ENCODE results near the gene PCBP3.
"Not testable (repeated sequence)": the region's sequence is repeated elsewhere in the genome, so short reads cannot be mapped to it uniquely, and the experiment has no call there.

The PCBP3 gene

DNA sequence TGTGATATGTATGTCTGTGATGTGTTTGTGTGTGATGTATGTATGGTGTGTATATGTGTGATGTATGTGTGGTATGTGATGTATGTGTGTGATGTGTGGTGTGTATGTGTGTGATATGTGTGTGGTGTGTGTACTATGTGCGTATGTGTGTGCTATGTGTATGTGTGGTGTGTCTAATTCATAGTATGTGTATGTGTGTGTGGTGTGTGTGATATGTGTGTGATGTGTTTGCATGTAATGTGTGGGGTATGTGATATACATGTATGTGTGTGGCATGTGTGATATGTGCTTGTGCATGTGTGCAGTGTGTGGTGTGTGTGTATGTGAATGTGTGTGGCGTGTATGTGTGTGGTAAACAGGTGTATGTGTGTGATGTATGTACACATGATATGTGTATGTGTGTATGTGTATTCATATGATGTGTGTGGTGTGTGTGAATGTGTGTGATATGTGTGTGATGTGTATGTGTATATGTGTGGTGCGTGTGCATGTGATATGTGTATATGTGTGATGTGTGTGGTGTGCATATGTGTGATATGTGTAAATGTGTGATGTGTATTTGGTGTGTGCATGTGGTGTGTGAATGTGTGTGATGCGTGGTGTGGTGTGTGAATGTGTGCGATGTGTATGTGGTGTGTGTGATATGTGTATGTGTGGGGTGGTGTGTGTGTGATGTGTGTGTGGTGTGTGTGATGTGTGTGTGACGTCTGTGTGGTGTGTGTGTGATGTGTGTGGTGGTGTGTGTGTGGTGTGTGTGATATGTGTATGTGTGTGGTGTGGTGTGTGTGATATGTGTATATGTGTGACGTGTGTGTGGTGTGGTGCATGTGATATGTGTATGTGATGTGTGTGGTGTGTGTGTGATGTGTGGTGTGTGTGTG is 8.0 kb upstream of the PCBP3 start:
- DNase-seq (ENCODE audit: low spot score): no peak

DNA sequence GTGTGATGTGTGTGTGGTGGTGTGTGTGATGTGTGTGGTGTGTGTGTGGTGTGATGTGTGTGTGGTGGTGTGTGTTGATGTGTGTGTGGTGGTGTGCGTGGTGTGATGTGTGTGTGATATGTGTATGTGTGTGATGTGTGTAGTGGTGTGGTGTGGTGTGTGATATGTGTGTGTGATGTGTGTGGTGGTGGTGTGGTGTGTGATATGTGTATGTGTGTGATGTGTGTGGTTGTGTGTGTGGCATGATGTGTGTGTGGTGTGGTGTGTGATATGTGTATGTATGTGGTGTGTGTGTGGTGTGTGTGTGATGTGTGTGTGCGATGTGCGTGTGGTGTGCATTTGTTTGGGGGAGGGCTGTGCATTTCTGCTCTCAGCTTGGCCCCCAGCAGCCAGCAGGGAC is 7.1 kb upstream of the PCBP3 start:
- no peak for DNase-seq (ENCODE audit: low spot score)

DNA sequence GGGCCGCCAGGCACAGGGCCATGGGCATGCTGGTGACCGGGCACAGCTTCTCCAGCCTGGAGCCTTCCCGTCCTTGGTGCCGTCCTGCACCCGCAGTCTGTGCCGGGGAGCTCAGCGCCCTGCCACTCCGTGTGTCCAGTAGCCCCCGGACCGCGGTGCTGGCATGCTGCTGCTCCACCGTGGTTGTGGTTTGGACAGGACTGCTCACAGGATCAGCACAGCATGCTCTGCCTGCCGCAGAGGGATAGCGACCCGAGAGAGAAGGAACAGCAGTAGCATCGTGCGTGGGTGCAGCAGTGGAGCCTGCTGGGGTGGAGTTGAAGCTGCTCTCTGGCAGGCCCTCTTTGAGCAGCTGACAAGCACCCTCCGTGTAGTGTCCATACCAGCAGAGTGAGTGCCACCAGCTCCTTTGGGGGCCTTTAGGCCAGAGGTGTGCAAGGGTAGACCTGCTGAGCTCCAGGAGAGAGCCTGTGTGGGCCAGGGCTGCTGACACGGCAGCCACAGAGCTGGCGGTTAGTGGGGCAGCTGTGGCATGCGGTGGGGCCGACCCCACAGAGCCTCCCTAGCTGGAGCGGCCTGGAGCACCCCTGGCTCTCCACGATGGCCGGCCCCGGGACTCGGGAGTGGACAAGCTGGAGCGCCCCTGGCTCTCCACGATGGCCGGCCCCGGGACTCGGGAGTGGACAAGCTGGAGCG is 6.4 kb upstream of the PCBP3 start:
- no peak for DNase-seq (ENCODE audit: low spot score)

DNA sequence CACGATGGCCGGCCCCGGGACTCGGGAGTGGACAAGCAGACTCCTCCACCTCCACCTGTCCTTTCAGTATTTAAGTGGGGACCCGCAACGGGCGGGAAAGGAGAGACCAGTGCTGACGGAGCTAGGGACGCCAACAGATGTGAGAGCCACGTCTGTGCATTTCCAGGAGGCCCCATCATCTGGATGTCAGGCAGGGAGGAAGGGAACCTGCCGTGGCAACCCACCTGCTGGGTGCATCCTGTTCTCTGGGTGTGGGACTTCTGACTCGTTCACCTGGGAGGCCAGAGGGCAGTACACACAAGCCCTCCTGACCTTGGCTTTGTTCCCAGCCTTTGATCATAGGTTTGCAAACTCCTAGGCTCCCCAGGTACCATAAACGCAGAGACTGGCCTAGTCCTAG is 5.6 kb upstream of the PCBP3 start:
- DNase-seq (ENCODE audit: low spot score): no peak

DNA sequence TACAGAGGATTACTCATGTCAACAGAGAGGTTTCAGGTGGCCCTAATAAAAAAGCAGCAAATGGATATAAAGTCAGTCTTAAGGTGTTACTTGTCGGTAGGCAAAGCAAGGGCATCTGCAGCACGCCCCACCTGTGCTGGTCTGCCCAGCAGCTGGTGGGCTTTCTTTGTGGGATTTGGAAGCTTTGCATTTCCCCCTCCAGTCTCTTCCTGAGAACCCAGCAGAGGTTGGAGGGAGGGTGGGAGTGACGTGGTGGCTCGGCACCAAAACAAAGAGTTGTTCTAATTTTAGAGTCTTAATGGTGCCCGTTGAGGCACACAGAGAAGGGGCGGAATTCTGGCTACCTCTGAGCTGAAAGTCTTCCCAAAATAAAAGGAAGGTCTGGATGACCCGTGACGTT is 4.8 kb upstream of the PCBP3 start:
- DNase-seq (ENCODE audit: low spot score): no peak

DNA sequence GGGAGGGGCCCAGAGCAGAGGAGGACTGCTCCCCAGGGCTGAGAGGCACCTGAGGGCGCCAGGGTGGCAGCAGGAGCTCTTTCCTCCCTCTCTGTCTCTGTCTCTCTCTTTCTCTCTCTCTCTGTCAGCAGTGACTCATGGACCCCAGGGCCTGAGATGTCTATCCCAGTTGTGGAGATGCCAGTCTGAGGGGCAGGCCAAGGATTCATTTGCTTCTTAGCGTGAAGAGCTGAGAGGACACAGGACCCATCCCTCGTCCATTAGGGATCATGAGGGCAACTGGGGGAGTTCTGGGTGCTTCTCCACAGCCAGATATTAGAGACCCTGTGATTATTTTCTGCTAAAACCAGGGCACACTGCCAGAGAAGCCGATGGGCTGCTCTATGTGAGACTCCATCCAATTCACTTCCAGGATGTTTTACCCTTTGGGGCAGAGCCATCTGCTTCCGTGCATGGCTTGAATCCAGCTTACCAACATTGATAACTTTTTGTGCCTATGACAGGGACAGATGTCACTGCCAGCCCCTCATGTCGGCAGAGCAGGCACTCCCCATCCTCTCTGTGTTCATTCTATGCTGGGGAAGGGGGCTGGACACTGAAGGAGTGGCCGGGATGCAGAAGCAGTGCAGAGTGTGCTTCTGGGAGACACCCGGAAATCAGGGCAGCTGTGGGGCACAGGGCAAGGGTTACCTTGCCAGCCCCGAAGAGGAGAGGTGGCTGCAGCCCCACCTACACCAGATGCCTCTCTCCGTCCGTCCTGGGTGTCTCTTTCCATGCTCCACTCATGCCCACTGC is 4.1 kb upstream of the PCBP3 start:
- no peak for DNase-seq (ENCODE audit: low spot score)

DNA sequence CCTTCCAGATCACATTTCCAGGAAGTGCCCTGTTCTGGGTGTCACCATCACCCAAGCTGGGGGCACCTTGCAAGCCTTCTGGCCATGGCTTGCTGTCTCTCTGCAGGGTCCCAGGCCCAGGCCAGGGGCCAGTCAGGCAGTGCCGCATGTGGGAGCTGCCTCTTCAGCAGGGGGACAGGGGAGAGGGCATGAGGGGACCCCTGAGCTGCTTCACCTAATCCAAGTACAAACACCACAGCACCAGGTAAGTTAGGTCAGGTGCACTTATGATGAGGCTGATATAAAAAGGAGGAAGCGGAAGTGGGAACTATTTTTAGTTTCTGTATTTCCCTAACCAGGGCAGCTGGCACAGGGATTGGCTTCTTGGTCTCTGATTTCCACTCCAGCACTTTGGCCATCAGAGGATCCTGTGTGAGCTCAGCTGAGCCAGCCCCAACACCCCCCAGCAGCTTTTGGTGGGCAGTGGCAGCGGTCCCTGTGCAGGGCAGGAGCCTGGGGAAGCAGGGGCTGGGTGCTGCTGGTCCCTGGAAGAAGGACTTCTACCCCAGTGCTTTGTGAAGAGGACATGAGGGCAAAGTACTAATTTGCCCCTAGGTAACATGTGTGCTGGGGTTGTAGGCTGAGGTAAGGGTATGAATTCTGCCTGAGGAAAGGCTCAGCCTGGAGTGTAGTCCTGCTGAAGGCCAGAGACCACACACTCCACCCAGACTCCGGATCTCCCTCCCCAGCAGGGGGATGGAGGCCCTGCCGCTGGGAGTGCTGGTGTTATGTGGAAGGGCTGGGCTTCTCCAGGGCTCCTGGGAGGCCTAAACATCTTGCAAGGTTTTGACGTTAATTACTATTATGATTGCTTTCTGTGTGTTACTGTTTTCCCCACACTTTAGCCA is 3.3 kb upstream of the PCBP3 start:
- no peak for DNase-seq (ENCODE audit: low spot score)

DNA sequence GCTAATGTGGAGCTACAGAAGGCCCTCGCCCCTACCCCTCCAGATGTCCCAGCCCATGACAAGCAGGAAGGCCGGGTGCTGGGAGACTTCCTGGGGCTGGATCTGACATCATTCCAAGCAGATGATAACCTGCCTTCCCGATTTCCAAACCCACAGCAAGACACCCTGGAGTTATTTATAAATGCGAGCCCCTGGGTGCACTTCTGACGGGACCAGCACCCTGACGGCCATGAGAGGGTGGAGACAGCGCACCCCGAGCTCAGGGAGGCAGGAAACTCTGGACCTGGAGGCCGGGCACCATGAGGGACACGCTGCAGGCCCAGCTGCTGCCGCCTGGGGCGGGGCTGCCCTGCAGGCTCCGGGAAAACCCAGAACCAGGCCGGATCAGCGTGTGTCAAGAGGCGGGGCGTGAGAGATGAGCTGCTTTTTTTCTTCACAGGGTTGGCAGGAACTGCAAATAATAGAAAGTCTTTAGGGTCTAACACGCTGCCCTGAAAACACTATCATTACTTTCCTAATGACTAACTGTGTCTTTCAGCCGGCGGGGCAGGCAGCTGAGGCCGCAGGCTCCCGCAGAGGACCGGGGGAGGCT is 2.5 kb upstream of the PCBP3 start:
- no peak for DNase-seq (ENCODE audit: low spot score)

DNA sequence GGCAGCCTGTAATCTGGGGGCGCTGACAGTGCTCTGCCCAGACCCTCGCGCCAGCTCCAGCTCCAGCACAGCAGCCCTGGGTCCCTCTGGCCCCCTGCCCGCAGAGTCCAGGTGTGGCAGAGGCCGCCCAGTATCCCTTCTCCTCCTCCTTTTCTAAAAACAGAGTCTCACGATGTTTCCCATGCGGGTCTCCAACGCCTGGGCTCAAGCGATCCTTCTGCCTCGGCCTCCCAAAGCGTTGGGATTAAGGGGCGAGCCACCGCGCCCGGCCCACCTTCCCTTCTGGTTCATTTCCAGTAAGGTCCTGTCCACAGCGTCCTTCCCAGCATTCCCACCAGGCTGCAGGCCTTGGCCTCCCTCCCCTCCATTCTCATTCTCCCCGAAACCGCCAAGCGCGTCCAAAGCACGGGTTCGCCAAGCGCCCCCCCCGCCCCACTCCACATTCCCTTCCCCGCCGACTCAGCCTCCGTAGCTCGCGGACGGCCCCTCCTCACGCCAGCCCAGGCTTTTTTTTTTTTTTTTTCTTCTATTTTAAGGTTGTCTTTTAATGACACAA is 2.0 kb upstream of the PCBP3 start:
- DNase-seq (ENCODE audit: low spot score): no peak

DNA sequence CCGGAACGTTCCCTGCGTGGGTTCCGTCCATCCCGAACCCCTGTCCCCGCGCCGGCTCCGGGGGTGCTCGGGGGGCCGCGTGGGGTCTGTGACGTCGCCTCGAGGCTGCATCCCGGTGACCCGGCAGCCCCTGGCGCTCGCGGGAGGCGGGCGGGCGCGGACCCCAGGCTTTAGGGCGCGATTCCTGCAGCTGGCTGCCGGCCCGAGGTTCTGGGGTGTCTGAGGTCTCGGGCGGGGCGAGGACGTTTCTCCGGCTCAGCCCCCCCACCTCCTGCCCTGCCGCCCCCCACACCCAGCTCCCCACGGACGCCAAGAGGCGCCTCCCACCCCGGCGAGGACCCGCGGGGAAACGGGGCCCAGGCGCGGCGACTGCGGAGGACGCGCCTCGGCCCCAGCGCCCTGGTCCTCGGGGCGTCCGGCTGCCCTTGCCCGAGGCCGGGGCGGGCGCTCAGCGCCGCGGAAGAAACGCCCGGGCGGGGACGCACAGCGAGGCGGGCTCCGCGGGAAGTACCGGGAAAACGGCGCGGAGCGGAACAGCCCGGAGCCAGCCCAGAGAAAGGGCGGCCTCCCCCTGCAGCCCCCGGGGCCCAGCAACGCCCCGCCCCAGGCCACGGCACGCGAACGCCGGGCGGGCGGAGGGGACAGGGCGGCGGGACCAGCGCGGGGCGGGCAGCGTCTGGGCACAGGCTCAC is 1.3 kb upstream of the PCBP3 start:
- DNase-seq (ENCODE audit: low spot score): no peak

DNA sequence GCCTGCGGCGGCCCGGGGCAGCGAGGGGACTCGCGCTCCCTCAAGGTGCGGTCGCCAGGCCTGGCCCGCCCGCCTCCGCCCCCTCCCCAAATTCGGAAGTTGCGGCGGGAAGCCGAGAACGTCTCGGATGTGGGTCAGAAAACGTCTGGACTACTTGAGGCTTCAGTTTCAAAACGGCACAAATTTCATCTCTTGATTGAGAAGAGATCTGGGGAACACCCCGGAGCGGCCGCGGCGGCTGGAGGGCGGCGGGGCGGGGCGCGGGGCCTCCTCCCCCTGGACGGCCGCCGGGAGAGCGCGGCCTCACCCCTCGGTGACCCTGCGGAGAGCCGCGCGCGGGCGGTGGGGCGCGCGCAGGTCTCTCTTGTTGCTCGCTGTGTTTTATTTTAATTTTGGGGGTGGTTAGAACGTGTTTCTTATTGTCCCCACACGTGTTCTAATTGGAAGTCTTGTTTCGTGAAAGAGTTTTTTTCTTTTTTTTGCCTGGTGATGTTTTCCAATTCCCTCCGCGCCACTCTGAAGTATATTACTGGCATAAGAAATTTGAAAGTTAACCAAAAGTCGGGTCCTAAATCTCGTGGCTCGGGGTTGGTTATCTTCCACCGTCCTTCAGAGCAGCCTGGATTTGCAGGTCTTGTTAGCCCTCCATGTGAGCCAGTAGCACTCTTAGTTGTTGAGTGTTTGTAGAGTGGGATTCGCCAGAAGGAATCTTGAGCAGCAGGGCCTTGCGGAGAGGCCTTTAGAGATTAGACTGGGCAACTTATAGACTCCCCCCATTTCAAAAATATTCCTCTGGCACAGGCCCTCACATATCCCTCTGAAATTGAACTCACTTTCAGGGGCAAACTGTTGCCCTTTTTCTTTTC is 749 bp downstream of the PCBP3 start:
- DNase-seq (ENCODE audit: low spot score): no peak

DNA sequence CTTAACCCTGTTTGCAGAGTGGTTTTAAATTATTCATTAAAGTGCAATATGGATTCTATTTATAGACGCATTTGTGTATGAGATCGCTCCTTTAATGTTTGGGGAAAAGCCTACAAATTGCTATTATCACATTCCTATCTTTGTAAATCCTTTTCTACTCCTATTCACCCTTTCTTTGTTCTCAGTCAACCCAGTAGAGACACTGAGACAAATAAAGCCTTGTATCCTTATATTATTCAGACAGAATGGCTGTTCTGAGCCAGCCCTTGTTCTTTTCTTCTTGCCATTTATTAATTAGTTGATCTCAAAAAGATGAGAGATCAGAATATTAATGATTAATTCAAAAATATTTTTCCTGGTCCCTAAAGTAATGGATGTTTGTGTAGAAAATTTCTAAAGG is 8.4 kb downstream of the PCBP3 start:
- DNase-seq (ENCODE audit: low spot score): no peak

DNA sequence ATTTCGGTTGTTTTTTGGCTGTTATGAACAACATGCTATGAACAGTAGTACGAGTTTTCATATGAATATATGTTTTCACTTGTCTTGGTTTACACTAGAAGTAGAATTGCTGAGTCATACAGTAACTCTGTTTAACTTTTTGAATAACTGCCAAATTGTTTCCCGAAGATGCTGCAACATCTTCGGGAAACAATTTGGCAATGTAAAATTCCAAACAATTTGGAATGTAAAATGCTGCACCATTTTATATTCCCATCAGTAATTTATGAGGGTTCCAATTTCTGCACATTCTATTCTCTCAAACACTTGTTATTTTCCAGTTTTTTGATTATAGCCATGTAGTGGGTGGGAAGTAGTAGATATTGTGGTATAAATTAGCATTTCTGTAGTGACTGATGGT is 11.6 kb downstream of the PCBP3 start:
- DNase-seq (ENCODE audit: low spot score): no peak

DNA sequence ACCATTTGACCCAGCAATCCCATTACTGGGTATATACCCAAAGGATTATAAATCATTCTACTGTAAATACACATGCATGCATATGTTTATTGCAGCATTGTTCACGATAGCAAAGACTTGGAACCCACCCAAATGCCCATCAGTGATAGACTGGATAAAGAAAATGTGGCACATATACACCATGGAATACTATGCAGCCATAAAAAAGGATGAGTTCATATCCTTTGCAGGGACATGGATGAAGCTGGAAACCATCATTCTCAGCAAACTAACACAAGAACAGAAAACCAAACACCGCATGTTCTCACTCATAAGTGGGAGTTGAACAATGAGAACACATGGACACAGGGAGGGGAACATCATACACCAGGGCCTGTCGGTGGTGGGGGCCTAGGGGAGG is 12.6 kb downstream of the PCBP3 start:
- DNase-seq (ENCODE audit: low spot score): not testable (repeated sequence)

DNA sequence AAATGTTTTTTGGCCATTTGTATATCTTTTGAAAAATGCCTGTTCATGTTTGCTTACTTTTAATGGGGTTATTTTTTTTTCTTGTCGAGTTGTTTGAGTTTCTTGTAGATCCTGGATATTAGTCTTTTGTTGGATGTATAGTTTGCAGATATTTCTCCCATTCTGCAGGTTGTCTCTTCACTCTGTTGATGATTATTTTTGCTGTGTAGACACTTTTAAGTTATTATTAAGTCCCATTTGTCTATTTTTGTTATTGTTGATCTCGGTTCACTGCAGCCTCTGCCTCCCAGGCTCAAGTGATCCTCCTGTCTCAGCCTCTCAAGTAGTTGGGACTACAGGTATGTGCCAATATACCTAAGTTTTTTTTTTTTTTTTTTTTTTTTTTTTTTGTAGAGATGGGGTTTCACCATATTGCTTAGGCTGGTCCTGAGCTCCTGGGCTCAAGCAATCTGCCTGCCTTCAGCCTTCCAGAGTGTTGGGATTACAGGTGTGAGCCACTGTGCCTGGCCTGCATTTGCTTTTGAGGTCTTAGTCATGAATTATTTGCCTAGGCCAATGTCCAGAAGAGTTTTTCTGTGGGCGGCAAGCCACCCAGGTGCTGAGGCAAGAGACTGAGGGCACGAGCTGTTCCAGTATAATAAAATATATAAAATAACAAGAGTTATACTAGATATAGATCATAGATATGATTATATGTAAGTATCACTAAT is 18.5 kb downstream of the PCBP3 start:
- DNase-seq (ENCODE audit: low spot score): not testable (repeated sequence)

DNA sequence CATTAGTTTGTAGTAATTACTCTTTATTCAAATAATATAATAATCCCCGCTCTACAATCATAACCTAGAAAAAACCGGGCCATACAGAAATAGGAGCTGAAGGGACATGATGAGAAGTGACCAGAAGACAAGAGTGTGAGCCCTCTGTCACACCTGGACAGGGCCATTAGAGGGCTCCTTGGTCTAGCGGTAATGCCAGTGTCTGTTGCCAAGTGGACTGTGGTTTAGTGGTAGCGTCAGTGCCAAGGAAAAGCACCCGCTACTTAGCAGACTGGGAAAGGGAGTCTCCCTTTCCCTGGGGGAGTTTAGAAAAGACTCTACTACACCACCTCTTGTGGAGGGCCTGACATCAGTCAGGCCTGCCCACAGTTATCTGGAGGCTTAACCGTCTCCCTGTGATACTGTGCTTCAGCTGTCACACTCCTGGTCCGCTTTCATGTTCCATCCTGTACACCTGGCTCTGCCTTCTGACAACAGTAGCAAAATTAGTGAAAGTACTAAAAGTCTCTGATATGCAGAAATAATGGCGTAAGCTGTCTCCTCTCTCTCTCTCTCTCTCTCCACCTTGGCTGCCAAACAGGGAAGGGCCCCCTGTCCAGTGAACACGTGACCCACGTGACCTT is 19.2 kb downstream of the PCBP3 start:
- DNase-seq (ENCODE audit: low spot score): not testable (repeated sequence)

DNA sequence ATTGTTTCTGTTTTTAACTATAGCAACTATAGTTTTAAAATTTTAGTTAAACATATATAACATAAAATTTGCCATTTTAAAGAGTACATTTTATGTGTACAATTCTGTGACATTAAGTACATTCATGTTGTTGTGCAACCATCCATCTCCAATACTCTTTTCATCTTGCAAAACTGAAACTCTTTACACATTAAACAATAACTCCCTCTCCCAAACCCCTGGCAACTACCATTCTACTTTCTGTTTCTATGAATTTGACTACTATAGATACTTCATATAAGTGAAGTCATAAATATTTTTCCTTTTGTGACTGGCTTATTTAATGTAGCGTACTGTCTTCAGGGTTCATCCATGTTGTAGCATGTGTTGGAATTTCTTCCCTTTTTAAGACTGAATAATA is 25.9 kb downstream of the PCBP3 start:
- no peak for DNase-seq (ENCODE audit: low spot score)

DNA sequence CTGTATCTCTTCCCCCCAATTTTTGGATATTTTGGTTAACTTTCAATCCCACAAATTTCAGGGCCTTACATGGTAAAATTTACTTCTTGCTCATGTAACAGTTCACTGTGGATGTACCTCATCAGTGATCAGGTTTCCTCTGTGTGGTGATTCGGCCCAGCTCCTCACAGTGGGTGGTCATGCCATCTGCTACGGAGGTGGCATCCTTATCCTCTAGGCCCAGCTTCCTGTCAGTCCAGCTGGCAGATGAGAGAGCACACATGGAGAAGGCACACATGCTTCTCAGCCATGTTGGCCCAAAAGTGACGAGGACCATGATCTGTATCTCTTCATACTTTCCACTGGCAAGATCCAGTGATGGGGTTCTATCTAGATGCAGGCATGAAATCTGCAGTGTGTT is 27.2 kb downstream of the PCBP3 start:
- no peak for DNase-seq (ENCODE audit: low spot score)
